Measurements from ENCODE around the gene B3GALNT2. TPM values are rescaled to one million over a fixed set of nuclear protein-coding genes. Genes with fewer than 3 reads are reported as not detected.
A peak's percentile ranks its signal among the peaks of the same experiment; 100 is the strongest.

Gene B3GALNT2
- polyA plus RNA-seq, 1 donor, result 19.1 TPM

DNA sequence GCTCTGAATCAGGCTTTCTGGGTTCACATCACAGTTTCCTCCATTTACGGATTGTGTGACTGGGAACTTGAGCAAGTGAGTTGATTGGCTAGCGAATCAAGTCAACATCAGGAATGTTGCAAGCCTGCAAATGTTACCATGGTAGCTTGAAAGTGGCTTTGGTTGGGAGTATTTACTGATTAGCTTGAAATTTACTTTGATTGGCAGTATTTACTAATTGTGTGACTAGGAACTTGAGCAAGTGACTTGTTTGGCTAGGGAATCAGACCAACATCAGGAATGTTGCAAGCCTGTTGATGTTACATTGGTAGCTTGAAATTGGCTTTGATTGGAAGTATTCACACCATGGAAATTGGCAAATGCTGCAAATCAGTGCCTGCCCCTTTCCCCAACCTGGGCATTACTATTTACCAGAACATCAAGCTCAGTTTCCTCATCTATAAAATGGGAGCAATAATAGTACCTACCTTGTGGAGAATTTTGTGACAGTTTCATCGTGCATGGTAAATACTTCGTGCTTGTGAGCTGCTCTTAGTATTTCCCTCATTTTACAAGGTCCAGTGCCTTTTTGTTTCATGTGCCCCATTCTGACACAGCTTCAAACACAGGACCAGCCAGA, 23.1 kb upstream of the B3GALNT2 start:
- no peak for DNase-seq
- no CpG with 5 or more reads among the region's 4 CpGs for WGBS (ENCODE audit: insufficient coverage, low lambda C conversion rate)

DNA sequence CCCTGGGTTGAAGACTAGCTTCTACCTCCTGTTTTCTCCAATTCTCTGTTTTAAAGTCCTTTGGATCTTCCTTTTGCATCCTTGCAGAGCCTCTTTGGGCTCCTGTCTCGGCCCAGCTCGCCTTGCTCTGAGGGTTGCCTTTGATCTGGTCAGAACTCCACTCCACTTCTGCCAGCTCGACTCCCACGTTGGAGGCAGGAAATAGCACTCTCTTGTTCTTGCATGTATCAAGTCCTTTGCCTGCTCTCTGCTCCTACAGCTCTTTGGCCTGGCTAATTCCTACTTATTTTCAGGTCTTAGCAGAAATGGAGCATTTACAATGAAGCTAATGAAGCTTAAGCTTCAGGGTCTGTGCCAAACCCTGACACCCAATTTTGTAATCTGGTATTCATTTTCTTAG, 21.1 kb upstream of the B3GALNT2 start:
- DNase-seq, result no peak
- WGBS (ENCODE audit: insufficient coverage, low lambda C conversion rate), result 80% methylated on average over 1 of the region's 4 CpGs
- no peaks in the 10 kb centered on the region for H3K4me1 ChIP-seq (ENCODE audit: control insufficient read depth, insufficient read depth, low read length)
- H3K36me3 ChIP-seq (ENCODE audit: control insufficient read depth, insufficient read depth, low read length), result no peaks in the 10 kb centered on the region
- no peak overlapping the region for H3K27ac ChIP-seq (ENCODE audit: low read length)
- H3K4me3 ChIP-seq (ENCODE audit: low read length), result no peak overlapping the region
- no peaks in the 10 kb centered on the region for H3K27me3 ChIP-seq (ENCODE audit: control insufficient read depth, insufficient read depth, low read length)
- H3K9me3 ChIP-seq (ENCODE audit: control insufficient read depth, low read depth, low read length), result no peaks in the 10 kb centered on the region

More for the DNA sequence above, 23.1 kb upstream of the B3GALNT2 start:
- Histone ChIP-seq H3K27me3 (ENCODE audit: control insufficient read depth, insufficient read depth, low read length) (no peaks in the 10 kb centered on the region), H3K36me3 (ENCODE audit: control insufficient read depth, insufficient read depth, low read length) (no peaks in the 10 kb centered on the region), H3K9me3 (ENCODE audit: control insufficient read depth, low read depth, low read length) (no peaks in the 10 kb centered on the region), H3K4me1 (ENCODE audit: control insufficient read depth, insufficient read depth, low read length) (no peaks in the 10 kb centered on the region), H3K27ac (ENCODE audit: low read length) (no peak overlapping the region), H3K4me3 (ENCODE audit: low read length) (no peak overlapping the region)

DNA sequence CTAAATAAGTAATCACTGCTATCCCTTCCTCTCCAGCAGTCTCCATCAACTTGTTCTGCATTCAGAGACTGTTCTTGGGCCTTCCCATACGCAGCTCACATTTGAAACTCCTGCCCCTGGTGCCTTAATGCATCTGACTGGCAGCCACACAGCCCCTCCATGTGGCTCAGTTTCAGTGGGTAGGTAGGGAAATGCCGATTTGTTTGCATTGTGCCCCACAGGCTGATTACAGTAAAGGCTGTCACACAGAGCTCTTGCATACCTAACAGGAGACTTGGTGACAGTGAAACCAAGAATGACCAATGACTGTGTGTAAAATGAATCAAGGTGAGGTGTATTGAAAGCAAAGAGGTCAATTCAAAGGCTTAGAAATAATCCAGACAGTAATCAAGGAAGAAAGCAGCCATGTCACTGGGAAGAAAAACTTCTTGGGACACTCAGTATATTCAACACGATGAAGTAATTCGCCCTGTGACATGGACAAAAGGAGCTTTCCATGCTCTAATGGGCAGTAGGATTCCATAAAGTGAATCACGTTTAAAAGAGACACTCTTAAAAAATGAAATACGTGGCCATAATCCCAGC, 12.7 kb upstream of the B3GALNT2 start:
- no peaks in the 10 kb centered on the region for H3K9me3 ChIP-seq (ENCODE audit: control insufficient read depth, low read depth, low read length)
- H3K4me1 ChIP-seq (ENCODE audit: control insufficient read depth, insufficient read depth, low read length), result no peaks in the 10 kb centered on the region
- no peaks in the 10 kb centered on the region for H3K36me3 ChIP-seq (ENCODE audit: control insufficient read depth, insufficient read depth, low read length)
- 100% methylated on average over 2 of the region's 6 CpGs for WGBS (ENCODE audit: insufficient coverage, low lambda C conversion rate)
- H3K27me3 ChIP-seq (ENCODE audit: control insufficient read depth, insufficient read depth, low read length), result no peaks in the 10 kb centered on the region
- no peak for DNase-seq
- no peak overlapping the region for H3K4me3 ChIP-seq (ENCODE audit: low read length)
- no peak overlapping the region for H3K27ac ChIP-seq (ENCODE audit: low read length)

DNA sequence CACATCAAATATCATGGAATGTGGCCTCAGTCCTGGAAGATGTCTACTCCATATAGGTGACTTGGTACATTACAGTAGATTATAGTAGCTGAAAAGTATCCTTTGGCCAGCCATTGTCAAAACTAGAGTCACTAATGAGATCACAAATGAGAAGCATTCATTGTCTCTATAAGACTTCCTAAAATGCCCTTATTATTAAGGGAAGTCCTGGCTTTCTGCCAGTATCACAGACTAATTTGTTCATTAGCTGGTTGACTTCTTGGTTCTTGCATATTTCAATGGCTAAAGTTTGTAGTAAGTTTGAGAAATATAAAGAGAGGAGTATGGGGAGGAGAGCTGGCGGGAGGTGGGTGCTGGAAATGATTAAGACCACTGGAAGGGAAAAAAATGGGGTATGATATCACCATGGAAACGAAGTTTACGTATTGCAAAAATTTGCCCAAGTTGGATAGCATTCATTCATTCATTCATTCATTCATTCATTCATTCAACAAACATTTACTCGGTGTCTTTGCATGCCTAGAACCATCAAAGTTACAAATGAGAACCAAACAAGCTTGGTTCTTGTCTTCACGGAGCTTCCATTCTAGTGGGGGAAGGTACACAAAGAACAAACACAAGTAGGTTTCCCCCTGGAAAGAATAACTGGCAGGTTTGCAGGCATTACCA, 11.7 kb upstream of the B3GALNT2 start:
- Histone ChIP-seq H3K36me3 (ENCODE audit: control insufficient read depth, insufficient read depth, low read length) (no peaks in the 10 kb centered on the region), H3K4me3 (ENCODE audit: low read length) (no peak overlapping the region), H3K27ac (ENCODE audit: low read length) (no peak overlapping the region), H3K27me3 (ENCODE audit: control insufficient read depth, insufficient read depth, low read length) (no peaks in the 10 kb centered on the region), H3K4me1 (ENCODE audit: control insufficient read depth, insufficient read depth, low read length) (no peaks in the 10 kb centered on the region), H3K9me3 (ENCODE audit: control insufficient read depth, low read depth, low read length) (no peaks in the 10 kb centered on the region)
- DNase-seq, result no peak
- WGBS (ENCODE audit: insufficient coverage, low lambda C conversion rate), result 86% methylated on average over 1 of the region's 5 CpGs

DNA sequence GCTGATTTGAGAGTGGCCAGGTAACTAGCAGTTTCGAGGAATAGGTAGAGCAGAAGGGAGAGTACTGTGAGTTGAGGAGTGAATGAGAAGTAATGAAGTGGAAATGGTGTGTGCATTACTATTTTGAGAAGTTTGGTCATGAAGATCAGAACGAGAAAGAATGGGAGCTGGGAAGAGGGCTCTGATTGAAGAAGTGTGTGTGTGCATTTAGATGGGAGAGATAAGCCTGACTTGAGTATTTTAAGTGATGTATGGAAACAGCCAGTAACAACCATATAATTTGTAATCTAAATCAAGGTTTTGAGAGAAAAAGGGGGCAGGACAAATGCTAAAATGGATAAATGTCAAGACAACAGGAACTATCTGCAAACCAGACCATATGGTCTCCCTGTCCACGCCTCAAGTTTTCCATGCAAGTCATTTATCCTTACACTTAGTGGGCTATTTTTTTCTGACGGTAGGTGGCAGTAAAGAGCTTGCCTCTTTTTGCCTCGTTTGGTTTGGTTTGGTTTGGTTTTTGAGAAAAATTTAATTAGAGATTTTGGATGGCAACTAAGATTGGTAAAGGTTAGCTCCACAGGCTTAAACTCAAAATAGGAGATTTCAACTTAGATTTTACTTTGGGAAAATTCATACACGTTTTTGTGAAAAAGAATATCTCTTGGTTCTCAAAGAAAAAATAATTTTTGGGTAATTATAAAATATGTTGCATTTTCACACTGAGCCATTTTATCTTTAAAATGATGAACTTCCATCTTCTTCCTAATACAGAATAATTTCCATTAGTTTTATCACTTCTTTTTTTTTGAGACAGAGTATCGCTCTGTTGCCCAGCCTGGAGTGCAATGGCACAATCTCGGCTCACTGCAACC, 9.5 kb upstream of the B3GALNT2 start:
- Histone ChIP-seq H3K36me3 (ENCODE audit: control insufficient read depth, insufficient read depth, low read length) (no peaks in the 10 kb centered on the region), H3K27ac (ENCODE audit: low read length) (no peak overlapping the region), H3K9me3 (ENCODE audit: control insufficient read depth, low read depth, low read length) (no peaks in the 10 kb centered on the region), H3K27me3 (ENCODE audit: control insufficient read depth, insufficient read depth, low read length) (no peaks in the 10 kb centered on the region), H3K4me1 (ENCODE audit: control insufficient read depth, insufficient read depth, low read length) (no peaks in the 10 kb centered on the region), H3K4me3 (ENCODE audit: low read length) (no peak overlapping the region)
- DNase-seq, result peak; percentile 32 to 51
- 23% methylated on average over 4 of the region's 8 CpGs for WGBS (ENCODE audit: insufficient coverage, low lambda C conversion rate)

DNA sequence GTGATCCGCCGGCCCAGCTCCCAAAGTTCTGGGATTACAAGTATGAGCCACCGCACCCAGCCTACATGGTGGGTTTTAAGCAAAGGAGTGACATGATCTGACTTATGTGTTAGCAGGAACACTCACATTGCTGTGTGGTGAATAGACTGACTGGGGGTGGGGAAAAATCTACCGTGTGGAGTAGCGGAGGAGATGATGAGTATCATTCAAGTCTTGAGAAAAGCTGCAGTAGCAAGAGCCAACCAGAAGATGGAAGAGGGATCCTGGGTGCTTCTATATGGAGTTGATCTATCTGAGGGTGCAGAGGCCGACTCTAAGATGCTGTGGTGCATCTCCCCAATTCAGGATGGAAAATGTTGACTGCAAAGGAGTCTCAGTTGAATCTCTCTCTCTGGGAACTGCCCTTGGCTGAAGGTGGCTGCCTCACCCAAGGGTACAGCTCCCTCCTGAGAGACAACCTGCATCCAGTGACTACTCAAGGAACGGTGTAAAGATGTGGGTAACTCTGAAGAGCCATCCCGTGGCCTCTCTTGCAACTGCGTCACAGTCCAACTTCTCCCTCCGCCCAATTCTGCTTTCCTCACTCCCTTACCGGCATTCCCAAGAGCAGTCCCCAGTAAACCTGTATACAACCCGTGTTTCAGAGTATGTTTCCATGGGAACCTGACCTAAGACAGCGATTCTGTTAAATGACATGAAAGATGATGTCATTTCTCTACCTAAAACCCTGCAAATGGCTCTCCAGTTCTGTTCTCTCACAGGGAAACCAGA, 7.4 kb upstream of the B3GALNT2 start:
- no CpG with 5 or more reads among the region's 13 CpGs for WGBS (ENCODE audit: insufficient coverage, low lambda C conversion rate)
- DNase-seq, result no peak
- Histone ChIP-seq H3K4me3 (ENCODE audit: low read length) (no peak overlapping the region), H3K4me1 (ENCODE audit: control insufficient read depth, insufficient read depth, low read length) (no peaks in the 10 kb centered on the region), H3K36me3 (ENCODE audit: control insufficient read depth, insufficient read depth, low read length) (no peaks in the 10 kb centered on the region), H3K9me3 (ENCODE audit: control insufficient read depth, low read depth, low read length) (no peaks in the 10 kb centered on the region), H3K27ac (ENCODE audit: low read length) (no peak overlapping the region), H3K27me3 (ENCODE audit: control insufficient read depth, insufficient read depth, low read length) (no peaks in the 10 kb centered on the region)

DNA sequence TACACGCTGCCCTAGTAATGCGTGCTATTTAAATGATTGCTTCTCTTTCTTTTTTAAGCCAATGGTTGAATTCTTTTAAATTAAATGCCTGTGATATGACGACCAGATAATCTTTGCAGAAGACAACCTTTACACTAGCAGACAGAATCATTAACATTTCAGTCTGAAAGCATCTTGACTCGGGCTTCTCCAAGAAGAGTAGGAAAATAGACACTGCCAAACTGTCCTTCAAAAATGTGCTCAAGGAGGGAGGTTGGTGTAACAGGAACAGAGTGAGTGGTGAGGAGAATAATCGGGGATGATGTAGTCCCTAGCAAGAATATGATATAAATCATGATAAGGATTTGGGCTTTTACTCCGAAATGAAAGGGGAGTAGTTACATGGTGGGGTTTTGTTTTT, 6.6 kb upstream of the B3GALNT2 start:
- no peak for DNase-seq
- no peaks in the 10 kb centered on the region for H3K27me3 ChIP-seq (ENCODE audit: control insufficient read depth, insufficient read depth, low read length)
- no peaks in the 10 kb centered on the region for H3K4me1 ChIP-seq (ENCODE audit: control insufficient read depth, insufficient read depth, low read length)
- no peak overlapping the region for H3K4me3 ChIP-seq (ENCODE audit: low read length)
- H3K9me3 ChIP-seq (ENCODE audit: control insufficient read depth, low read depth, low read length), result no peaks in the 10 kb centered on the region
- H3K36me3 ChIP-seq (ENCODE audit: control insufficient read depth, insufficient read depth, low read length), result no peaks in the 10 kb centered on the region
- no peak overlapping the region for H3K27ac ChIP-seq (ENCODE audit: low read length)
- WGBS (ENCODE audit: insufficient coverage, low lambda C conversion rate), result 83% methylated on average over 2 of the region's 6 CpGs

DNA sequence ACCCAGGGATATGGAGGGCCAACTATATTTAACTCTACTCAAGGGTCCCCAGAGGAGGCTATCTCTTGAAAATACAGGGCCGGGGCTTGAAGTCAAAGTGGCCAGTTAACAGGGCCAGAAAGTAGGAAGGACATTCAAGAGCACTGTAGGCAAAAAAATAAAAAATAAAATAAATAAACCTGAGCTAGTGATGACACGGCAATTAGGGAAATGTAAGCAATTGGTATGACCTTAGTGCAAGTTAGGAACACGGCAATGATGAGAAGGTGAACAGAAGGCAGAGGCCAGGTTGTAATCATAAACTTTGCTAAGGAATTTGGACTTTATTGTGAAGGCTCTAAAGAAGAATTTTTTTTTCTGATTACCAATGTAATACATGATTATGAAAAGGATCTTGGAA, 3.4 kb upstream of the B3GALNT2 start:
- peak in 1 of 2 donors; percentile 30 for DNase-seq
- WGBS (ENCODE audit: insufficient coverage, low lambda C conversion rate), result 34% methylated on average over 3 of the region's 3 CpGs
- H3K9me3 ChIP-seq (ENCODE audit: control insufficient read depth, low read depth, low read length), result no peaks in the 10 kb centered on the region
- H3K4me3 ChIP-seq (ENCODE audit: low read length), result no peak overlapping the region
- H3K27ac ChIP-seq (ENCODE audit: low read length), result no peak overlapping the region
- no peaks in the 10 kb centered on the region for H3K27me3 ChIP-seq (ENCODE audit: control insufficient read depth, insufficient read depth, low read length)
- H3K36me3 ChIP-seq (ENCODE audit: control insufficient read depth, insufficient read depth, low read length), result no peaks in the 10 kb centered on the region
- no peaks in the 10 kb centered on the region for H3K4me1 ChIP-seq (ENCODE audit: control insufficient read depth, insufficient read depth, low read length)

DNA sequence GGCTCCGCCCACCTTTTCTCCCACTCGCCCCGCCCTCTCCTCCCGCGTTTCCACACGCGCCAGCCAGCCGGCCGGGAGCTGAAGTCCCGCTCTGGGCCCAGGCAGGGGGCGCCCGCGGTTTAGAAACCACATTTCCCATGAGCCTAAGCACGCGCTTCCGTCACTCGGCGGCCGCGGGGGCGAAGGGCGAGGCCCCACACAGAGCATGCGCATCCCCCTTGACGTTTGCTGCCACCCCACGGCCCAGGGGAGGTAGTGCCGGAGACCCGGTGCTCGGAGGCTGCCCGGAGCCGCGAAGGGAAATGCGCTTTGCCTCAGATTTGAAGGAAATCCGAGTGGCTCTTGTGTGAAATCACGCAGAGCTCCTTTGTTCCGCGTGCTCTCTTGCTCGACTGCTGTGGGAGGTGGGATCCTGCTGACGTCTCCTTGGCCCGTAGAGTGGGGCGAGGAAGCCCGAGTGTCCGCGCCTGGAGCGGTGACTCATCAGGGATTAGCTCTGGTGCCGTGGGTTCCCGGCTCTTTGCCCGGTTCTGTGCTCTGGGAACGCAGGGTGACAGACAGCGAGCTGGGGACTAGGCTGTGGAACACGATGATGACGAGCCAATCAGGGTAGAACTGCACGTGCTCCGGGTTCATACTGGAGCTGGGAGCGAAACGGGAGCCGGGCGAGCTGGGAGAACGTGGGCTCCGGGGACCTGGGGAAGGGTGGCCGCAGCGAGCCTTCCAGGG, 406 bp upstream of the B3GALNT2 start:
- peak overlapping the region; percentile 76 for H3K4me3 ChIP-seq (ENCODE audit: low read length)
- no peaks in the 10 kb centered on the region for H3K27me3 ChIP-seq (ENCODE audit: control insufficient read depth, insufficient read depth, low read length)
- peak; percentile 99 for DNase-seq
- H3K4me1 ChIP-seq (ENCODE audit: control insufficient read depth, insufficient read depth, low read length), result no peaks in the 10 kb centered on the region
- H3K27ac ChIP-seq (ENCODE audit: low read length), result peak overlapping the region; percentile 99
- no peaks in the 10 kb centered on the region for H3K36me3 ChIP-seq (ENCODE audit: control insufficient read depth, insufficient read depth, low read length)
- no peaks in the 10 kb centered on the region for H3K9me3 ChIP-seq (ENCODE audit: control insufficient read depth, low read depth, low read length)
- no CpG with 5 or more reads among the region's 61 CpGs for WGBS (ENCODE audit: insufficient coverage, low lambda C conversion rate)

Data from large intestine (tissue), 3 donors.